ENCODE data around the gene CRYBG3. TPM values are rescaled to one million over a fixed set of nuclear protein-coding genes. Genes with fewer than 3 reads are reported as not detected.

The CRYBG3 gene
- polyA plus RNA-seq, 1 donor (not counting 4 experiments of a cell fraction or from before 2014, with no cell fraction given) = 6.9 TPM

- Histone ChIP-seq H3K9me1 (ENCODE audit: control insufficient read depth, extremely low read depth, insufficient read depth, low read length) (no peaks in the 10 kb centered on the region), H3K4me3 (ENCODE audit: control insufficient read depth in 2 of 3, extremely low read depth in 1 of 3, insufficient read depth in 2 of 3, low read depth in 1 of 3, low read length in 3 of 3) (no peak overlapping the region), H3K9ac (ENCODE audit: control insufficient read depth, extremely low read depth, insufficient read depth, low read length) (no peak overlapping the region), H2AFZ (ENCODE audit: control insufficient read depth, low read length) (no peak overlapping the region), H3K27ac (ENCODE audit: control insufficient read depth, insufficient read depth, low read length) (no peak overlapping the region), H4K20me1 (ENCODE audit: control insufficient read depth, extremely low read depth, insufficient read depth, low read length) (no peaks in the 10 kb centered on the region), H3K4me1 (ENCODE audit: control insufficient read depth, extremely low read depth, insufficient read depth, low read length) (no peaks in the 10 kb centered on the region), H3K9me3 (ENCODE audit: control insufficient read depth, low read depth, low read length) (no peaks in the 10 kb centered on the region), H3K4me2 (ENCODE audit: control insufficient read depth, extremely low read depth, insufficient read depth, low read depth, low read length) (no peak overlapping the region), H3K79me2 (ENCODE audit: control insufficient read depth, insufficient read depth, low read length) (no peaks in the 10 kb centered on the region), H3K36me3 (ENCODE audit: control insufficient read depth in 2 of 2, extremely low read depth in 1 of 2, insufficient read depth in 2 of 2, low read length in 2 of 2) (no peaks in the 10 kb centered on the region), H3K27me3 (ENCODE audit: control insufficient read depth, extremely low read depth, insufficient read depth, low read length) (no peaks in the 10 kb centered on the region)
- FAIRE-seq (no peak), DNase-seq (ENCODE audit: low read depth, low spot score) (no peak)
- dilution Hi-C loops (cut with MboI; ENCODE audit: extremely low pct_ligation_motif_present, low sequenced_read_pairs) = no loop called here
- no peak for TF ChIP-seq EZH2 (IDR thresholded peaks at IDR 0.05; ENCODE audit: low read length)
- TF ChIP-seq CTCF (optimal IDR thresholded peaks at IDR 0.05 in 1 of 3, IDR thresholded peaks at IDR 0.05 in 1 of 3, conservative IDR thresholded peaks at IDR 0.05 in 1 of 3; ENCODE audit: extremely low read depth in 1 of 3, insufficient read depth in 2 of 3, low read length in 3 of 3) = no peak
Measured at GRCh38 chr3:97927704-97928103, 105.9 kb downstream of the CRYBG3 start.

GRCh38 chr3:97928986-97929385, 107.2 kb downstream of the CRYBG3 start:
- DNase-seq (ENCODE audit: low read depth, low spot score) (no peak), FAIRE-seq (no peak)
- no peak overlapping the region for H3K9ac ChIP-seq (ENCODE audit: control insufficient read depth, extremely low read depth, insufficient read depth, low read length)
- peaks cover 4 to 5% of the 10 kb centered on the region in 2 experiments for H3K36me3 ChIP-seq (ENCODE audit: control insufficient read depth in 2 of 2, extremely low read depth in 1 of 2, insufficient read depth in 2 of 2, low read length in 2 of 2)
- H3K27ac ChIP-seq (ENCODE audit: control insufficient read depth, insufficient read depth, low read length) = no peak overlapping the region
- H3K4me1 ChIP-seq (ENCODE audit: control insufficient read depth, extremely low read depth, insufficient read depth, low read length) = no peaks in the 10 kb centered on the region
- H2AFZ ChIP-seq (ENCODE audit: control insufficient read depth, low read length) = no peak overlapping the region
- no peaks in the 10 kb centered on the region for H3K27me3 ChIP-seq (ENCODE audit: control insufficient read depth, extremely low read depth, insufficient read depth, low read length)
- H3K9me1 ChIP-seq (ENCODE audit: control insufficient read depth, extremely low read depth, insufficient read depth, low read length) = no peaks in the 10 kb centered on the region
- no peaks in the 10 kb centered on the region for H3K79me2 ChIP-seq (ENCODE audit: control insufficient read depth, insufficient read depth, low read length)
- TF ChIP-seq CTCF (optimal IDR thresholded peaks at IDR 0.05 in 1 of 3, IDR thresholded peaks at IDR 0.05 in 1 of 3, conservative IDR thresholded peaks at IDR 0.05 in 1 of 3; ENCODE audit: extremely low read depth in 1 of 3, insufficient read depth in 2 of 3, low read length in 3 of 3) (no peak), EZH2 (IDR thresholded peaks at IDR 0.05; ENCODE audit: low read length) (no peak)
- H4K20me1 ChIP-seq (ENCODE audit: control insufficient read depth, extremely low read depth, insufficient read depth, low read length) = no peaks in the 10 kb centered on the region
- no peaks in the 10 kb centered on the region for H3K9me3 ChIP-seq (ENCODE audit: control insufficient read depth, low read depth, low read length)
- H3K4me2 ChIP-seq (ENCODE audit: control insufficient read depth, extremely low read depth, insufficient read depth, low read depth, low read length) = no peak overlapping the region
- H3K4me3 ChIP-seq (ENCODE audit: control insufficient read depth in 2 of 3, extremely low read depth in 1 of 3, insufficient read depth in 2 of 3, low read depth in 1 of 3, low read length in 3 of 3) = no peak overlapping the region
- dilution Hi-C loops (cut with MboI; ENCODE audit: extremely low pct_ligation_motif_present, low sequenced_read_pairs) = no loop called here
